HG03103 (cell line): ENCODE data around the gene HECTD4.
A peak's percentile ranks its signal among the peaks of the same experiment; 100 is the strongest.
"Not testable (repeated sequence)": the region's sequence is repeated elsewhere in the genome, so short reads cannot be mapped to it uniquely, and the experiment has no call there.

Experiments used
- ATAC-seq: cut with Tn5 transposase; IDR thresholded peaks from one replicate; pipeline ENCODE4 v1.9.1; 2021; ENCODE audit warnings: low read depth; ENCODE audit not compliant: unreplicated experiment

The HECTD4 gene

GRCh38 chr12:112381883-112382796 lies at the start of gene HECTD4:
TSS of gene HECTD4 (minus strand) at chr12:112382431. CDS start at chr12:112382128, 303 bp downstream.
- ATAC-seq: peak; percentile 87

GRCh38 chr12:112431965-112432364 lies 49.7 kb upstream of the HECTD4 start:
- no peak for ATAC-seq

- no peak for ATAC-seq
These were observed 48.7 kb upstream of the HECTD4 start for GRCh38 chr12:112430929-112431328.

GRCh38 chr12:112427760-112428159 lies 45.5 kb upstream of the HECTD4 start:
- ATAC-seq: no peak

GRCh38 chr12:112425582-112426382 lies 43.6 kb upstream of the HECTD4 start:
- ATAC-seq: no peak

- no peak for ATAC-seq
These were observed 41.9 kb upstream of the HECTD4 start for GRCh38 chr12:112424126-112424525.

GRCh38 chr12:112422531-112422930 lies 40.3 kb upstream of the HECTD4 start:
- ATAC-seq: no peak

- no peak for ATAC-seq
These were observed 39.1 kb upstream of the HECTD4 start for GRCh38 chr12:112421363-112421762.

- no peak for ATAC-seq
These were observed 38.5 kb upstream of the HECTD4 start for GRCh38 chr12:112420740-112421139.

- ATAC-seq: no peak
These were observed 37.3 kb upstream of the HECTD4 start for GRCh38 chr12:112419297-112420133.

GRCh38 chr12:112418608-112419296 lies 36.5 kb upstream of the HECTD4 start, which contains the start of gene PTPN11:
TSS of gene PTPN11 (plus strand) at chr12:112418947. CDS start at chr12:112419112, 165 bp downstream.
- ATAC-seq: peak; percentile 65

- no peak for ATAC-seq
These were observed 36.0 kb upstream of the HECTD4 start for GRCh38 chr12:112418273-112418607.

GRCh38 chr12:112415457-112415856 lies 33.2 kb upstream of the HECTD4 start:
- ATAC-seq: not testable (repeated sequence)

- ATAC-seq: no peak
These were observed 31.8 kb upstream of the HECTD4 start for GRCh38 chr12:112413855-112414625.

- no peak for ATAC-seq
These were observed 27.6 kb upstream of the HECTD4 start for GRCh38 chr12:112409906-112410244.

GRCh38 chr12:112409064-112409905 lies 27.1 kb upstream of the HECTD4 start, which contains the start of gene RPL6:
TSS of gene RPL6 (minus strand) at chr12:112409605. CDS start at chr12:112408656, 949 bp downstream.
- ATAC-seq: no peak

GRCh38 chr12:112408621-112409020 lies 26.4 kb upstream of the HECTD4 start:
- no peak for ATAC-seq

GRCh38 chr12:112407683-112408082 lies 25.5 kb upstream of the HECTD4 start:
- ATAC-seq: not testable (repeated sequence)
